DMS114 treated with DMSO at 0.1 percent for 48 hours (cell line): Measurements from ENCODE around the gene GNB1.
"Not testable (repeated sequence)": the region's sequence is repeated elsewhere in the genome, so short reads cannot be mapped to it uniquely, and the experiment has no call there.

Source experiments
- DNase-seq: peaks from one replicate; lab custom pipeline; 2025; ENCODE audit not compliant: unreplicated experiment; lab: John Stamatoyannopoulos, UW

The GNB1 gene

GRCh38 chr1:1861761-1862310, 29.1 kb downstream of the GNB1 start:
- DNase-seq = not testable (repeated sequence)

GRCh38 chr1:1861339-1861730, 29.6 kb downstream of the GNB1 start:
- no peak for DNase-seq

GRCh38 chr1:1859970-1860697, 30.8 kb downstream of the GNB1 start:
- DNase-seq = not testable (repeated sequence)

GRCh38 chr1:1858382-1859086, 32.4 kb downstream of the GNB1 start:
- DNase-seq = peak; percentile 27

- no peak for DNase-seq
Measured at GRCh38 chr1:1857096-1857703, 33.7 kb downstream of the GNB1 start.

- DNase-seq = not testable (repeated sequence)
Measured at GRCh38 chr1:1856161-1856560, 34.7 kb downstream of the GNB1 start.

- no peak for DNase-seq
Measured at GRCh38 chr1:1853593-1854257, 37.2 kb downstream of the GNB1 start.

GRCh38 chr1:1852619-1853414, 38.1 kb downstream of the GNB1 start:
- no peak for DNase-seq

GRCh38 chr1:1847890-1848289, 43.0 kb downstream of the GNB1 start:
- no peak for DNase-seq

- DNase-seq = no peak
Measured at GRCh38 chr1:1847061-1847850, 43.6 kb downstream of the GNB1 start.

- no peak for DNase-seq
Measured at GRCh38 chr1:1846386-1846918, 44.4 kb downstream of the GNB1 start.

- no peak for DNase-seq
Measured at GRCh38 chr1:1842360-1843146, 48.3 kb downstream of the GNB1 start.

GRCh38 chr1:1841575-1841995, 49.3 kb downstream of the GNB1 start:
- no peak for DNase-seq

GRCh38 chr1:1839311-1839965, 51.4 kb downstream of the GNB1 start:
- no peak for DNase-seq

GRCh38 chr1:1836119-1836518, 54.8 kb downstream of the GNB1 start:
- DNase-seq = no peak

- no peak for DNase-seq
Measured at GRCh38 chr1:1835546-1835945, 55.3 kb downstream of the GNB1 start.

- DNase-seq = no peak
Measured at GRCh38 chr1:1833916-1834325, 57.0 kb downstream of the GNB1 start.

- DNase-seq = no peak
Measured at GRCh38 chr1:1833456-1833855, 57.4 kb downstream of the GNB1 start.
